ENCODE measurements around the gene SRSF6.

Gene SRSF6

GRCh38 chr20:43460172-43460829 lies 2.6 kb downstream of the SRSF6 start:
- FAIRE-seq (no peak), DNase-seq (ENCODE audit: insufficient read length, low spot score) (no peak)
- no peak for TF ChIP-seq CTCF (IDR thresholded peaks at IDR 0.05; ENCODE audit: insufficient read depth, missing control alignments)

GRCh38 chr20:43460830-43461200 lies 3.1 kb downstream of the SRSF6 start:
- no peak for FAIRE-seq
- TF ChIP-seq CTCF (IDR thresholded peaks at IDR 0.05; ENCODE audit: insufficient read depth, missing control alignments), result no peak
- no peak for DNase-seq (ENCODE audit: insufficient read length, low spot score)

GRCh38 chr20:43461894-43462659 lies 4.4 kb downstream of the SRSF6 start:
- DNase-seq (ENCODE audit: insufficient read length, low spot score), result no peak
- no peak for FAIRE-seq
- TF ChIP-seq CTCF (IDR thresholded peaks at IDR 0.05; ENCODE audit: insufficient read depth, missing control alignments), result no peak

GRCh38 chr20:43462660-43463526 lies 5.2 kb downstream of the SRSF6 start:
- TF ChIP-seq CTCF (IDR thresholded peaks at IDR 0.05; ENCODE audit: insufficient read depth, missing control alignments), result no peak
- FAIRE-seq (no peak), DNase-seq (ENCODE audit: insufficient read length, low spot score) (no peak)

- DNase-seq (ENCODE audit: insufficient read length, low spot score), result no peak
- no peak for TF ChIP-seq CTCF (IDR thresholded peaks at IDR 0.05; ENCODE audit: insufficient read depth, missing control alignments)
- no peak for FAIRE-seq
These were observed 6.0 kb downstream of the SRSF6 start for GRCh38 chr20:43463527-43464218.

- DNase-seq (ENCODE audit: insufficient read length, low spot score), result no peak
- TF ChIP-seq CTCF (IDR thresholded peaks at IDR 0.05; ENCODE audit: insufficient read depth, missing control alignments), result no peak
- FAIRE-seq, result no peak
These were observed 6.6 kb downstream of the SRSF6 start for GRCh38 chr20:43464219-43464790.
